ENCODE results near the gene MED4. TPM values are rescaled to one million over a fixed set of nuclear protein-coding genes. Genes with fewer than 3 reads are reported as not detected.

MED4 gene
- total RNA-seq, 3 donors from 2014 or later = 42.0 to 47.6 (median 43.6) TPM

DNA sequence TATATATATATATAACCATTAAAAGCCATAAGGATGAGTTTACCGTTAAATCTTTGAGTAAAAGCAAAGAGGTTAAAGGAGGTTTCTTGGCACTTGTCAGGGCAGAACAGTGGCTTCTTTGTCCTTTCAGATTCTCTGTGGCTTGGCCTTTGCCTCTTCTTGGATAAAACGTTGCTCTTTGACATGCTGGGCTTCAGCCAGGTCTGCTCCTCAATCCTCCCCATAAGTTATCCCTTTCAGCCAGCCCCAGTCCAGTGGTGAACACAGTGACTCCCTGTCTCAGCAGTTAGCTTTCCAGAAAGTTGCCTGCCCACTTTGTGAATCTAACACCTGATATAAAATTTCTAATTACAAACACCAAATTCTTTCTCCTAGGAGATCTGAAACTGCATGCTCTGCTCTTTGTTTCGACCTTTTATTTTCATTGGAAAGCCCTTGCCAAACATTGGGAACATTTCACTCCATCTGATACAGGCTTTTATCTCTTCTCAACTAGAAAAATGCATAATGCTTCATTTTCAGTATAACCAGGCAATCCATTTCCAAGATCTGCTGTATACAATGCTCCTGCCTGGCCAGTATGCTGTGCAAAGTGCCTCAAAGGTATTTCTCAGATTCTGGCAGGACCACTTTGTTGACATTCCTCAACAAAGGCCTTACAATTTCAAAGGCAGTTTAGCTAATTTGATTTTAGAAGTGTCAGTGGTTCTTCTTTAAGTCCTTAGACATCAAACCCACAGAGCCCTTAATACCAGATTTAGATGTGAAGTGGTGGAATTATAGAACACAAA lies 16.2 kb upstream of the MED4 start:
- Histone ChIP-seq H3K4me3 (no peak overlapping the region), H3K4me1 (ENCODE audit: low read depth) (no peaks in the 10 kb centered on the region), H3K9me3 (no peaks in the 10 kb centered on the region), H3K36me3 (ENCODE audit: low read depth) (no peaks in the 10 kb centered on the region)
- ATAC-seq = no peak
- TF ChIP-seq, protein P1, sequence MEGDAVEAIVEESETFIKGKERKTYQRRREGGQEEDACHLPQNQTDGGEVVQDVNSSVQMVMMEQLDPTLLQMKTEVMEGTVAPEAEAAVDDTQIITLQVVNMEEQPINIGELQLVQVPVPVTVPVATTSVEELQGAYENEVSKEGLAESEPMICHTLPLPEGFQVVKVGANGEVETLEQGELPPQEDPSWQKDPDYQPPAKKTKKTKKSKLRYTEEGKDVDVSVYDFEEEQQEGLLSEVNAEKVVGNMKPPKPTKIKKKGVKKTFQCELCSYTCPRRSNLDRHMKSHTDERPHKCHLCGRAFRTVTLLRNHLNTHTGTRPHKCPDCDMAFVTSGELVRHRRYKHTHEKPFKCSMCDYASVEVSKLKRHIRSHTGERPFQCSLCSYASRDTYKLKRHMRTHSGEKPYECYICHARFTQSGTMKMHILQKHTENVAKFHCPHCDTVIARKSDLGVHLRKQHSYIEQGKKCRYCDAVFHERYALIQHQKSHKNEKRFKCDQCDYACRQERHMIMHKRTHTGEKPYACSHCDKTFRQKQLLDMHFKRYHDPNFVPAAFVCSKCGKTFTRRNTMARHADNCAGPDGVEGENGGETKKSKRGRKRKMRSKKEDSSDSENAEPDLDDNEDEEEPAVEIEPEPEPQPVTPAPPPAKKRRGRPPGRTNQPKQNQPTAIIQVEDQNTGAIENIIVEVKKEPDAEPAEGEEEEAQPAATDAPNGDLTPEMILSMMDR (IDR thresholded peaks at IDR 0.05) = no peak
- intact Hi-C loops (cut with DNase I, micrococcal nuclease) = no loop called here
- no peak for DNase-seq

GRCh38 chr13:48110132-48110868 lies 15.4 kb upstream of the MED4 start:
- no peaks in the 10 kb centered on the region for H3K4me1 ChIP-seq (ENCODE audit: low read depth)
- no peaks in the 10 kb centered on the region for H3K9me3 ChIP-seq
- ATAC-seq (no peak), DNase-seq (no peak)
- intact Hi-C loops (cut with DNase I, micrococcal nuclease) = no loop called here
- H3K36me3 ChIP-seq (ENCODE audit: low read depth) = no peaks in the 10 kb centered on the region
- TF ChIP-seq, protein P1 (IDR thresholded peaks at IDR 0.05) = no peak
- H3K4me3 ChIP-seq = no peak overlapping the region

- intact Hi-C loops (cut with DNase I, micrococcal nuclease) = no loop called here
- ATAC-seq (no peak), DNase-seq (no peak)
- Histone ChIP-seq H3K4me1 (ENCODE audit: low read depth) (no peaks in the 10 kb centered on the region), H3K9me3 (no peaks in the 10 kb centered on the region), H3K4me3 (no peak overlapping the region), H3K36me3 (ENCODE audit: low read depth) (no peaks in the 10 kb centered on the region)
- TF ChIP-seq, protein P1 (IDR thresholded peaks at IDR 0.05) = no peak
Measured at GRCh38 chr13:48108106-48108505, 13.2 kb upstream of the MED4 start.

GRCh38 chr13:48097793-48098192 lies 2.9 kb upstream of the MED4 start:
- ATAC-seq (no peak), DNase-seq (no peak)
- intact Hi-C loops (cut with DNase I, micrococcal nuclease) = no loop called here
- peaks cover 3% of the 10 kb centered on the region for H3K36me3 ChIP-seq (ENCODE audit: low read depth)
- H3K9me3 ChIP-seq = no peaks in the 10 kb centered on the region
- no peak overlapping the region for H3K4me3 ChIP-seq
- TF ChIP-seq, protein P1 (IDR thresholded peaks at IDR 0.05) = no peak
- peaks cover 12% of the 10 kb centered on the region for H3K4me1 ChIP-seq (ENCODE audit: low read depth)

GRCh38 chr13:48096670-48097069 lies 1.8 kb upstream of the MED4 start:
- TF ChIP-seq, protein P1 (IDR thresholded peaks at IDR 0.05) = no peak
- no peak for DNase-seq
- no peak overlapping the region for H3K4me3 ChIP-seq
- H3K36me3 ChIP-seq (ENCODE audit: low read depth) = peaks cover 3% of the 10 kb centered on the region
- no peaks in the 10 kb centered on the region for H3K9me3 ChIP-seq
- no peak for ATAC-seq
- intact Hi-C loops (cut with DNase I, micrococcal nuclease) = no loop called here
- H3K4me1 ChIP-seq (ENCODE audit: low read depth) = peaks cover 12% of the 10 kb centered on the region

Measured in mucosa of descending colon (tissue), 3 donors.